Left ventricle myocardium inferior (tissue), 1 donor: ENCODE data around the gene CFAP52. TPM values are rescaled to one million over a fixed set of nuclear protein-coding genes. Genes with fewer than 3 reads are reported as not detected.

Experiments
- DNase-seq: peaks from one replicate; pipeline ENCODE4 v3.0.0-alpha.2; 2020
- H3K27ac ChIP-seq: fragments of 200-600 bp; replicated peaks from 2 replicates; pipeline ENCODE4 v1.8.0; 2021
- H3K27me3 ChIP-seq: fragments of 200-600 bp; 2 replicates; pipeline ENCODE4 v1.8.0; 2021; ENCODE audit warnings: low read depth
- H3K36me3 ChIP-seq: fragments of 200-600 bp; 2 replicates; pipeline ENCODE4 v1.8.0; 2021
- H3K4me1 ChIP-seq: fragments of 200-600 bp; 2 replicates; pipeline ENCODE4 v1.8.0; 2021
- H3K4me3 ChIP-seq: fragments of 200-600 bp; 2 replicates; pipeline ENCODE4 v1.8.0; 2021; ENCODE audit warnings: mild to moderate bottlenecking, moderate library complexity
- H3K9me3 ChIP-seq: fragments of 200-600 bp; replicated peaks from 2 replicates; pipeline ENCODE4 v1.8.0; 2021
- intact Hi-C: fragments of 100-400 bp; cut with micrococcal nuclease; formaldehyde crosslinking; loops from one replicate; pipeline ENCODE4 v1.11.0; 2022
- total RNA-seq: library from RNA; stranded (reverse); fragmentation: NEBNext Ultra II Directional; extraction: Animal tissue kit (Norgen Biotek cat#: 25700); gene quantifications from one replicate; pipeline ENCODE4 v1.2.1, GENCODE V29; 2021
- TF ChIP-seq, protein P1 (sequence below): fragments of 200-600 bp; IDR thresholded peaks from 2 replicates; pipeline ENCODE4 v1.8.0; 2021; ENCODE audit warnings: antibody characterized with exemption, mild to moderate bottlenecking, borderline replicate concordance
- donor health status: DM: no; HTN: yes; CAD: no; lungs with severe emphysema.

The CFAP52 gene
- total RNA-seq, 1 donor from 2014 or later, result not detected

DNA sequence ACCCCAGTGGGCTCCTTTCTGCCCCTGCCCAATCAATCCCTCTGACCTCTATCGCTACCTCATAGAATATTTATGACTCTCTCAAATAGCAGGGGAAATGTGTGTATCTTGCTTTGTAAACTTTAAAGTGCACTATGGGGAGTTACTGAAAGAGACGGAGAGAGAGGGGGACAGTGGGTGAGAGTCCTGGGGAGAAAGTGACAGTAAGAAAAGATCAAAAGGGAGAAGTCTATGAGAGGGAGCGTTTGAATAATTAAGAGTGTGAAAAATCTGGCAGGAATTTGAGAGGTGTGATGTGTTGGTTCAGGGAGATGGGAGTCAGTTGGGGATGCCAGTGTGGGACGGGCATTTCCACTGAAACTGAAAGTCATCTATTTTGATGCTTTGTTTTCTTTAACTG is 101.5 kb downstream of the CFAP52 start:
- TF ChIP-seq, protein P1, sequence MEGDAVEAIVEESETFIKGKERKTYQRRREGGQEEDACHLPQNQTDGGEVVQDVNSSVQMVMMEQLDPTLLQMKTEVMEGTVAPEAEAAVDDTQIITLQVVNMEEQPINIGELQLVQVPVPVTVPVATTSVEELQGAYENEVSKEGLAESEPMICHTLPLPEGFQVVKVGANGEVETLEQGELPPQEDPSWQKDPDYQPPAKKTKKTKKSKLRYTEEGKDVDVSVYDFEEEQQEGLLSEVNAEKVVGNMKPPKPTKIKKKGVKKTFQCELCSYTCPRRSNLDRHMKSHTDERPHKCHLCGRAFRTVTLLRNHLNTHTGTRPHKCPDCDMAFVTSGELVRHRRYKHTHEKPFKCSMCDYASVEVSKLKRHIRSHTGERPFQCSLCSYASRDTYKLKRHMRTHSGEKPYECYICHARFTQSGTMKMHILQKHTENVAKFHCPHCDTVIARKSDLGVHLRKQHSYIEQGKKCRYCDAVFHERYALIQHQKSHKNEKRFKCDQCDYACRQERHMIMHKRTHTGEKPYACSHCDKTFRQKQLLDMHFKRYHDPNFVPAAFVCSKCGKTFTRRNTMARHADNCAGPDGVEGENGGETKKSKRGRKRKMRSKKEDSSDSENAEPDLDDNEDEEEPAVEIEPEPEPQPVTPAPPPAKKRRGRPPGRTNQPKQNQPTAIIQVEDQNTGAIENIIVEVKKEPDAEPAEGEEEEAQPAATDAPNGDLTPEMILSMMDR, result no peak
- Histone ChIP-seq H3K27me3 (no peaks in the 10 kb centered on the region), H3K9me3 (peaks cover 17% of the 10 kb centered on the region), H3K4me1 (no peaks in the 10 kb centered on the region), H3K27ac (no peak overlapping the region), H3K36me3 (no peaks in the 10 kb centered on the region), H3K4me3 (no peak overlapping the region)
- intact Hi-C loops, result no loop called here
- DNase-seq, result no peak

DNA sequence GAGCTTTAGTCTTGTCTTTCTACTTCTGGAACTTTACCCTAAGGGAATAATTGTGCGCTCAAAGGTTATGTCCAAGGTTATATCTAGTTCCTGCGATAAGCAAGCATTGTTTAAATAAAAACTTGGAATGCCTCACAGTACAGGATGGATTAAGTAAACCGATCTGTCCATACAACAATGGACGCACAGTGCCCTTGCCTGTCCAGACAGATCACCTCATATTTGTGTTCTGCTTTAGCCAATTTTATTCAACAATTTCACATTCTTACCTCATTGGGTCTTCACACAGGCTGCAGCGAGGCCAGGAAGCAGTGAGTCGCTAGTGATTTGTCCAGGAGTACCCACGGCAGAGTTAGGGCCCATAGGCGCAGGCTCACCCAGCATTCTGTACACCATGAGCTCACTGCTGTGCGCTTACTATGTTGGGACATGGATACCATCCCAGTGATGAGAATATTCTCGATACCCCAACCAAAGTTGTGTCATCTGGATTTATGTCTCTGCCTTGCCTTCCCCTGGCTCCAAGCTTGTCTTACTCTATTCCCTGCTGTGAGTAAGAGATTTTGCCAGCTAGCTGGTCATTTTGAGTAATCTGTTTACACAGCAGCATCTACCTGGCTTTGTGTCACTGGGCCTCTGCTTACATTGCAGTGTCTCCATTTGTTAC is 108.6 kb downstream of the CFAP52 start:
- H3K4me1 ChIP-seq, result no peaks in the 10 kb centered on the region
- peaks cover 7% of the 10 kb centered on the region for H3K9me3 ChIP-seq
- TF ChIP-seq, protein P1, result no peak
- intact Hi-C loops, result no loop called here
- no peaks in the 10 kb centered on the region for H3K36me3 ChIP-seq
- H3K4me3 ChIP-seq, result no peak overlapping the region
- H3K27ac ChIP-seq, result no peak overlapping the region
- H3K27me3 ChIP-seq, result no peaks in the 10 kb centered on the region
- DNase-seq, result no peak

Other genes starting within 250 kb of the CFAP52 start
- gene STX8, start 822 bp upstream of the CFAP52 start, total RNA-seq, result 61.3 TPM
- gene USP43, start 68.9 kb downstream of the CFAP52 start, total RNA-seq, result 0.08 TPM
- gene DHRS7C, start 214.9 kb downstream of the CFAP52 start, total RNA-seq, result 3.1 TPM
- gene GSG1L2, start 245.4 kb downstream of the CFAP52 start, total RNA-seq, result not detected
- gene GLP2R, start 249.3 kb downstream of the CFAP52 start, total RNA-seq, result not detected